GM12875 (cell line): Measurements from ENCODE around the gene HMGN2.

Experiments used
- H3K4me3 ChIP-seq: one replicate; pipeline ENCODE4 v1.5.1; 2011; ENCODE audit warnings: low read depth, low read length, control low read depth
- TF ChIP-seq, protein P1 (sequence below): IDR thresholded peaks from 2 replicates; pipeline ENCODE4 v1.5.1; 2011; ENCODE audit warnings: low read depth, mild to moderate bottlenecking, control low read depth, inconsistent platforms, low read length, moderate library complexity, borderline replicate concordance; ENCODE audit not compliant: insufficient read depth

The HMGN2 gene

DNA sequence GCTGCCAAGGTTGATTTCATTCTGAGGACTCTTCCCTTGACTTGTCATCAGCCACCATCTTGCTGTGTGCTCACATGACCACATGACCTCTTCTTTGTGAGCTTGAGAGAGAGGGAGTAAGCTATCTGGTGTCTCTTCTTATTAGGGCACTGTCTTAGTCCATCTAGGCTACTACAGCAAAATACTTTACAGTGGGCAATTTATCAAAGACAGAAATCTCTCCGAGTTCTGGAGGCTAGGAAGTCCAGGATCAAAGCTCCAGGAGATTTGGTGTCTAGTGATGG lies 45.5 kb downstream of the HMGN2 start:
- no peak overlapping the region for H3K4me3 ChIP-seq
- TF ChIP-seq, protein P1, sequence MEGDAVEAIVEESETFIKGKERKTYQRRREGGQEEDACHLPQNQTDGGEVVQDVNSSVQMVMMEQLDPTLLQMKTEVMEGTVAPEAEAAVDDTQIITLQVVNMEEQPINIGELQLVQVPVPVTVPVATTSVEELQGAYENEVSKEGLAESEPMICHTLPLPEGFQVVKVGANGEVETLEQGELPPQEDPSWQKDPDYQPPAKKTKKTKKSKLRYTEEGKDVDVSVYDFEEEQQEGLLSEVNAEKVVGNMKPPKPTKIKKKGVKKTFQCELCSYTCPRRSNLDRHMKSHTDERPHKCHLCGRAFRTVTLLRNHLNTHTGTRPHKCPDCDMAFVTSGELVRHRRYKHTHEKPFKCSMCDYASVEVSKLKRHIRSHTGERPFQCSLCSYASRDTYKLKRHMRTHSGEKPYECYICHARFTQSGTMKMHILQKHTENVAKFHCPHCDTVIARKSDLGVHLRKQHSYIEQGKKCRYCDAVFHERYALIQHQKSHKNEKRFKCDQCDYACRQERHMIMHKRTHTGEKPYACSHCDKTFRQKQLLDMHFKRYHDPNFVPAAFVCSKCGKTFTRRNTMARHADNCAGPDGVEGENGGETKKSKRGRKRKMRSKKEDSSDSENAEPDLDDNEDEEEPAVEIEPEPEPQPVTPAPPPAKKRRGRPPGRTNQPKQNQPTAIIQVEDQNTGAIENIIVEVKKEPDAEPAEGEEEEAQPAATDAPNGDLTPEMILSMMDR: no peak

DNA sequence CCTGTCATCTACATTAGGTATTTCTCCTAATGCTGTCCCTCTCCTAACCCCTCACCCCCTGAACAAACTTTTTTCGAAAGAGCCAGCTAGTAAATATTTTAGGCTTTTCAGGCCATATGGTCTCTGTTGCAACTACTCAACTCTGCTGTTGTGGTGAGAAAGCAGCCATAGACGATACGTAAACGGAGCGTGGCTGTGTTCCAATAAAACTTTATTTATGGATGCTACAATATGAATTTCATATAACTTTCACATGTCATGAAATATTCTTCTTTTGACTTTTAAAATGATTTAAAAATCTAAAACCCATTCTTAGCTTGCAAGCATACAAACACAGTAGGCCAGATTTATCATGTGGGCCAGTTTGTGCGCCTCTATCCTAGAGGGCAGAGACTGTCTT lies 46.1 kb downstream of the HMGN2 start:
- TF ChIP-seq, protein P1: no peak

DNA sequence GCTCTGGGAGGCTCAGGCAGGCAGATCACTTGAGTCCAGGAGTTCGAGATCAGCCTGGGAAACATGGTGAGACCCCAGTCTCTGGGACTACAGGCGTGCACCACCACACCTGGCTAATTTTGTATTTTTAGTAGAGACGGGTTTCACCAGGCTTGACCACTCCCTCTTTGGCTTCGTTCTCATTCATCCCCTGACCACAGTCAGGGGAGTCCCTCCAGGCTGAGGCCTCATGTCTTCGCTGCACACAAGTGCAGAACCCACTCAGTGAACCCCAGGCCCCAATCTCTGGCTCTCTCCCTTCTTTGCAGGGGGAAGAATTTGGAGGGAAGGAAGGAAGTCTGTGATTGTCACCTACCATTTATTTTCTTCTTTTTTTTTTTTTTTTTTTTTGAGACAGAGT lies 48.1 kb downstream of the HMGN2 start:
- no peak overlapping the region for H3K4me3 ChIP-seq
- TF ChIP-seq, protein P1: no peak

More for the DNA sequence above, 46.1 kb downstream of the HMGN2 start:
- no peak overlapping the region for H3K4me3 ChIP-seq

DNA sequence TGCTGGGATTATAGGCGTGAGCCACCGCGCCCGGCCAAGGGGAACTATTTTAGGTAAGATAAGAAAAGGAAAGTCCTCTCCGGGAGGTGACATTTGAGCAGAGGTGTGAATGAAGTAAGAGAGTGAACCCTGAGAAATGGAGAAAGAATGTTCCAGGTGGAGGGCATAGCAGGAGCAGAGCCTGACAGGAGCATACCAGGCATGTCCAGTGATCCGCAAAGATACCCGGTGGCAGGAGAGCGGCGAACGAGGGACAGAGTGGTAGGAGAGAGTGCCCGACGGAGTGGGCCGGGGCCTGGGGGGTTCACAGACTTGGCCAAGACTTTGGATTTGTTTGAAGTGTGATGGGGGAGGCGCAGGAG lies 49.4 kb downstream of the HMGN2 start:
- H3K4me3 ChIP-seq: no peak overlapping the region
- TF ChIP-seq, protein P1: no peak

DNA sequence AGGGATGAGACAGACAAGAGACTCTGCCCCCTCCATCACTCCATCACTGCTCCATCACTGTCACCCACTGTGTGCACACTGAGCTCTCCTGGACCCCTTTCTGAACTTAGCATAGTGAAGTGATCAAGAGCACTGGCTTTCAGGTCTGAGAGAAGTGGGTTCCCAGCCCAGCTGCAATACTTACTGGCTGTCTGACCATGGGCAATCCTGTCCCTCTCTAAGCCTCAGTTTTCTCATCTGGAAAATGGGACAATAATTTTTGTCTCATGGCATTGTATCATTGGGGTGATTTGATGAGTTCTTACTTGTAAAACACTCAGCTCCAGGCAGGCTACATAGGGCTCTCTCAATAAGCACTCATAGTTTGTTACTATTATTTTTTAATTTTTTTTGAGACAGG lies 49.8 kb downstream of the HMGN2 start:
- TF ChIP-seq, protein P1: no peak

DNA sequence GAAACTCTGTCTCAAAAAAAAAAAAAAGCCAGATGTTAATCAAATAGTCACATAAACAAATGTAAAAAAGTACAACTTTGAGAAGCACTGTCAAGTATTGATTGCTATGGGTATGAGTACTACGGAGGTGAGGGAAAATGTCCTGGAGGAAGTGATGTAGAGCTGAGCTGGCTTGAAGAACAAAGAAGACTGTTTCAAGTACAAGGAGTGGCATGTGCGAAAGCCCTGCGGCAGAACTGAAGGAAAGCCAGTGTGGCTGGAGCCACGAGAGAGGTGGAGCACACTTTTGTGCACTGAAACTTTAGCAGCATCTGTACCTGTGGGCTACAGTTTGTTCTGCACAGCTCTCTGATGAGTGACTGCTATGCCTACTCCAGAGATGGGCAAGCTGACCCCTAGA lies 51.9 kb downstream of the HMGN2 start:
- TF ChIP-seq, protein P1: no peak

More for the DNA sequence above, 49.8 kb downstream of the HMGN2 start:
- no peak overlapping the region for H3K4me3 ChIP-seq

More for the DNA sequence above, 51.9 kb downstream of the HMGN2 start:
- no peak overlapping the region for H3K4me3 ChIP-seq
